HepG2 (cell line): ENCODE results near the gene KCNB1. TPM values are rescaled to one million over a fixed set of nuclear protein-coding genes. Genes with fewer than 3 reads are reported as not detected.

ENCODE experiments used
- CEBPB ChIP-seq: IDR thresholded peaks from 2 replicates; pipeline ENCODE4 v1.6.1; 2011; ENCODE audit warnings: low read depth, low read length, improper control_type of control experiment, borderline replicate concordance
- HMG20A ChIP-seq: IDR thresholded peaks from 2 replicates; pipeline ENCODE4 v1.6.1; 2016; ENCODE audit warnings: borderline replicate concordance
- PCBP1 ChIP-seq: fragments of 200-400 bp; formaldehyde crosslinking; IDR thresholded peaks from 2 replicates; pipeline ENCODE4 v1.6.1; 2017; ENCODE audit warnings: mild to moderate bottlenecking, low read depth, low read length, borderline replicate concordance
- PLRG1 ChIP-seq: fragments of 450-650 bp; conservative IDR thresholded peaks from 2 replicates; pipeline ENCODE4 v1.6.1; 2016
- PRDM10 ChIP-seq: sonication (generic); formaldehyde crosslinking; IDR thresholded peaks from 2 replicates; pipeline ENCODE4 v1.4.0; 2020; ENCODE audit warnings: low read depth, missing genetic modification reagents
- RFX5 ChIP-seq: IDR thresholded peaks from 2 replicates; pipeline ENCODE4 v1.6.1; 2011; ENCODE audit warnings: low read depth, low read length, improper control_type of control experiment
- polyA plus RNA-seq, 8 experiments: library from polyadenylated mRNA; depleted of rRNA in 3 of 8; stranded (reverse) in 7 of 8; unstranded in 1 of 8; fragments of >200 nt; fragmentation: Illumina TruSeq in 4 of 8; extraction: Trizol in 4 of 8; gene quantifications; 2 replicates each; pipeline versions ENCODE4 v1.2.1 to v1.2.3, GENCODE V29; 2011 to 2016; ENCODE audit warnings: low read depth in 4 of 8, missing spikeins in 1 of 8, mixed read lengths in 1 of 8; ENCODE audit not compliant: insufficient read depth in 1 of 8
- total RNA-seq, 5 experiments: library from RNA; depleted of rRNA; stranded (reverse); fragments of >200 nt; fragmentation: Illumina TruSeq; extraction: Trizol; gene quantifications; 2 replicates each; pipeline ENCODE4 v1.2.3, GENCODE V29; 2016; ENCODE audit warnings: low read depth in 1 of 5
- TF ChIP-seq, protein P1 (sequence below), 2 experiments: fragments of 450-650 bp in 1 of 2; sonication (generic) in 1 of 2; formaldehyde crosslinking in 1 of 2; IDR thresholded peaks; 2 replicates each; pipeline versions ENCODE4 v1.6.1 to v1.8.0; 2016 to 2022; ENCODE audit warnings: antibody characterized with exemption in 1 of 2, mild to moderate bottlenecking in 1 of 2, missing genetic modification reagents in 1 of 2
- TF ChIP-seq, protein P2 (sequence below): sonication (generic); formaldehyde crosslinking; IDR thresholded peaks from 2 replicates; pipeline ENCODE4 v1.5.1; 2020; ENCODE audit warnings: mild to moderate bottlenecking, missing genetic modification reagents, borderline replicate concordance

KCNB1 gene
- total and polyA plus RNA-seq, 2 of the 13 experiments (the other 11 are each of a cell fraction or from before 2014, with no cell fraction given) = 0.02 TPM; not detected in 1

DNA sequence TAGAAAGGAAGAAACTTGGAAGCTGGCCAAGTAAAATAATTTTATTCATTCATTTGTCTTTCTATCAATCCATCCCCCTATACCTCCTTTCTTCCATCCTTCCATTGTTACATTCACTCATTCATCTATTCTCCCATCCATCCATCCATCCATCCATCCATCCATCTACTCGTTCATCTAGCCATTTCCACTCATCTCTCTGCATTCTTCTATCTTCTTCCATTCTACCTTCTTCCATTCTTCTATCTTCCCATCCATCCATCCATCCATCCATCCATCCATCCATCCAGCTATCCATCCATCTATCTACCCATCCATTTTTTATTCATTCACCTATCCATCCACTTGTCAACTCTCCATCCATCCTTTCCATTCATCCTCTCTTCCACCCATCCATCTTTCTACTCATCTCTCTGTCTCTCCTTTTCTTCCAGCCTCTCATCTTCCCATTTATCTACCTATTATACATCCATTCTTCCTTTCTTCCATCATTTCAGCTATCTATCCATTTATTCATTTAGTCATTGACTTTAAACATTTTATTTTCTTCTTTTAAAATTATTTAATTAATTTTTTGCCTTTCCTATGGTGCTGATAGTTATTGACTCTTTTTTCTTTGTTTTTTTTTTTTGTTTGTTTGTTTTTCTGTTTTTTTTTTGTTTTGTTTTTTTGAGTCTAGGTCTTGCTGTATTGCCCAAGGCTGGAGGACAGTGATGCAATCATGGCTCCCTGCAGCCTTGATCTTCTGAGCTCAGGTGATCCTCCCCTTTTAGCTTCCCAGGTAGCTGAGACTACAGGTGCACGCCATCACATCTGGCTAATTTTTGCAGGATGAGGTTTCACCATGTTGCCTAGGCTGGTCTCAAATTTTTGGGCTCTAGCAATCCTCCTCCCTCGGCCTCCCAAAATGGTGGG lies 151.5 kb downstream of the KCNB1 start (continued):
- TF ChIP-seq, protein P1, sequence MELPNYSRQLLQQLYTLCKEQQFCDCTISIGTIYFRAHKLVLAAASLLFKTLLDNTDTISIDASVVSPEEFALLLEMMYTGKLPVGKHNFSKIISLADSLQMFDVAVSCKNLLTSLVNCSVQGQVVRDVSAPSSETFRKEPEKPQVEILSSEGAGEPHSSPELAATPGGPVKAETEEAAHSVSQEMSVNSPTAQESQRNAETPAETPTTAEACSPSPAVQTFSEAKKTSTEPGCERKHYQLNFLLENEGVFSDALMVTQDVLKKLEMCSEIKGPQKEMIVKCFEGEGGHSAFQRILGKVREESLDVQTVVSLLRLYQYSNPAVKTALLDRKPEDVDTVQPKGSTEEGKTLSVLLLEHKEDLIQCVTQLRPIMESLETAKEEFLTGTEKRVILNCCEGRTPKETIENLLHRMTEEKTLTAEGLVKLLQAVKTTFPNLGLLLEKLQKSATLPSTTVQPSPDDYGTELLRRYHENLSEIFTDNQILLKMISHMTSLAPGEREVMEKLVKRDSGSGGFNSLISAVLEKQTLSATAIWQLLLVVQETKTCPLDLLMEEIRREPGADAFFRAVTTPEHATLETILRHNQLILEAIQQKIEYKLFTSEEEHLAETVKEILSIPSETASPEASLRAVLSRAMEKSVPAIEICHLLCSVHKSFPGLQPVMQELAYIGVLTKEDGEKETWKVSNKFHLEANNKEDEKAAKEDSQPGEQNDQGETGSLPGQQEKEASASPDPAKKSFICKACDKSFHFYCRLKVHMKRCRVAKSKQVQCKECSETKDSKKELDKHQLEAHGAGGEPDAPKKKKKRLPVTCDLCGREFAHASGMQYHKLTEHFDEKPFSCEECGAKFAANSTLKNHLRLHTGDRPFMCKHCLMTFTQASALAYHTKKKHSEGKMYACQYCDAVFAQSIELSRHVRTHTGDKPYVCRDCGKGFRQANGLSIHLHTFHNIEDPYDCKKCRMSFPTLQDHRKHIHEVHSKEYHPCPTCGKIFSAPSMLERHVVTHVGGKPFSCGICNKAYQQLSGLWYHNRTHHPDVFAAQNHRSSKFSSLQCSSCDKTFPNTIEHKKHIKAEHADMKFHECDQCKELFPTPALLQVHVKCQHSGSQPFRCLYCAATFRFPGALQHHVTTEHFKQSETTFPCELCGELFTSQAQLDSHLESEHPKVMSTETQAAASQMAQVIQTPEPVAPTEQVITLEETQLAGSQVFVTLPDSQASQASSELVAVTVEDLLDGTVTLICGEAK (IDR thresholded peaks at IDR 0.05) = 0 out of 2 replicates have a peak, but pooled peaks have one; percentile 15
- TF ChIP-seq, protein P1 (CRISPR knock-in tag; IDR thresholded peaks at IDR 0.05) = no peak
- TF ChIP-seq PLRG1 (0 out of 2 replicates have a peak, but pooled peaks have one; percentile 81), PRDM10 (CRISPR knock-in tag) (no peak), HMG20A (CRISPR knock-in tag) (no peak), RFX5 (no peak), CEBPB (peak; percentile 96), PCBP1 (no peak)
- TF ChIP-seq, protein P2, sequence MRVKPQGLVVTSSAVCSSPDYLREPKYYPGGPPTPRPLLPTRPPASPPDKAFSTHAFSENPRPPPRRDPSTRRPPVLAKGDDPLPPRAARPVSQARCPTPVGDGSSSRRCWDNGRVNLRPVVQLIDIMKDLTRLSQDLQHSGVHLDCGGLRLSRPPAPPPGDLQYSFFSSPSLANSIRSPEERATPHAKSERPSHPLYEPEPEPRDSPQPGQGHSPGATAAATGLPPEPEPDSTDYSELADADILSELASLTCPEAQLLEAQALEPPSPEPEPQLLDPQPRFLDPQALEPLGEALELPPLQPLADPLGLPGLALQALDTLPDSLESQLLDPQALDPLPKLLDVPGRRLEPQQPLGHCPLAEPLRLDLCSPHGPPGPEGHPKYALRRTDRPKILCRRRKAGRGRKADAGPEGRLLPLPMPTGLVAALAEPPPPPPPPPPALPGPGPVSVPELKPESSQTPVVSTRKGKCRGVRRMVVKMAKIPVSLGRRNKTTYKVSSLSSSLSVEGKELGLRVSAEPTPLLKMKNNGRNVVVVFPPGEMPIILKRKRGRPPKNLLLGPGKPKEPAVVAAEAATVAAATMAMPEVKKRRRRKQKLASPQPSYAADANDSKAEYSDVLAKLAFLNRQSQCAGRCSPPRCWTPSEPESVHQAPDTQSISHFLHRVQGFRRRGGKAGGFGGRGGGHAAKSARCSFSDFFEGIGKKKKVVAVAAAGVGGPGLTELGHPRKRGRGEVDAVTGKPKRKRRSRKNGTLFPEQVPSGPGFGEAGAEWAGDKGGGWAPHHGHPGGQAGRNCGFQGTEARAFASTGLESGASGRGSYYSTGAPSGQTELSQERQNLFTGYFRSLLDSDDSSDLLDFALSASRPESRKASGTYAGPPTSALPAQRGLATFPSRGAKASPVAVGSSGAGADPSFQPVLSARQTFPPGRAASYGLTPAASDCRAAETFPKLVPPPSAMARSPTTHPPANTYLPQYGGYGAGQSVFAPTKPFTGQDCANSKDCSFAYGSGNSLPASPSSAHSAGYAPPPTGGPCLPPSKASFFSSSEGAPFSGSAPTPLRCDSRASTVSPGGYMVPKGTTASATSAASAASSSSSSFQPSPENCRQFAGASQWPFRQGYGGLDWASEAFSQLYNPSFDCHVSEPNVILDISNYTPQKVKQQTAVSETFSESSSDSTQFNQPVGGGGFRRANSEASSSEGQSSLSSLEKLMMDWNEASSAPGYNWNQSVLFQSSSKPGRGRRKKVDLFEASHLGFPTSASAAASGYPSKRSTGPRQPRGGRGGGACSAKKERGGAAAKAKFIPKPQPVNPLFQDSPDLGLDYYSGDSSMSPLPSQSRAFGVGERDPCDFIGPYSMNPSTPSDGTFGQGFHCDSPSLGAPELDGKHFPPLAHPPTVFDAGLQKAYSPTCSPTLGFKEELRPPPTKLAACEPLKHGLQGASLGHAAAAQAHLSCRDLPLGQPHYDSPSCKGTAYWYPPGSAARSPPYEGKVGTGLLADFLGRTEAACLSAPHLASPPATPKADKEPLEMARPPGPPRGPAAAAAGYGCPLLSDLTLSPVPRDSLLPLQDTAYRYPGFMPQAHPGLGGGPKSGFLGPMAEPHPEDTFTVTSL (CRISPR knock-in tag) = no peak
